ENCODE measurements around the gene C1R.

GRCh38 chr12:7061138-7061537 is 31.1 kb downstream of the C1R start:
- TF ChIP-seq, protein P1, sequence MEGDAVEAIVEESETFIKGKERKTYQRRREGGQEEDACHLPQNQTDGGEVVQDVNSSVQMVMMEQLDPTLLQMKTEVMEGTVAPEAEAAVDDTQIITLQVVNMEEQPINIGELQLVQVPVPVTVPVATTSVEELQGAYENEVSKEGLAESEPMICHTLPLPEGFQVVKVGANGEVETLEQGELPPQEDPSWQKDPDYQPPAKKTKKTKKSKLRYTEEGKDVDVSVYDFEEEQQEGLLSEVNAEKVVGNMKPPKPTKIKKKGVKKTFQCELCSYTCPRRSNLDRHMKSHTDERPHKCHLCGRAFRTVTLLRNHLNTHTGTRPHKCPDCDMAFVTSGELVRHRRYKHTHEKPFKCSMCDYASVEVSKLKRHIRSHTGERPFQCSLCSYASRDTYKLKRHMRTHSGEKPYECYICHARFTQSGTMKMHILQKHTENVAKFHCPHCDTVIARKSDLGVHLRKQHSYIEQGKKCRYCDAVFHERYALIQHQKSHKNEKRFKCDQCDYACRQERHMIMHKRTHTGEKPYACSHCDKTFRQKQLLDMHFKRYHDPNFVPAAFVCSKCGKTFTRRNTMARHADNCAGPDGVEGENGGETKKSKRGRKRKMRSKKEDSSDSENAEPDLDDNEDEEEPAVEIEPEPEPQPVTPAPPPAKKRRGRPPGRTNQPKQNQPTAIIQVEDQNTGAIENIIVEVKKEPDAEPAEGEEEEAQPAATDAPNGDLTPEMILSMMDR (IDR thresholded peaks at IDR 0.05), result no peak
- TF ChIP-seq POLR2A (IDR thresholded peaks at IDR 0.05) (no peak), EP300 (IDR thresholded peaks at IDR 0.05; ENCODE audit: low read depth) (no peak), POLR2AphosphoS5 (IDR thresholded peaks at IDR 0.05) (no peak)
